ENCODE measurements around the gene RSPO1.

GRCh38 chr1:37651803-37652202, 17.1 kb upstream of the RSPO1 start:
- TF ChIP-seq, protein P1, sequence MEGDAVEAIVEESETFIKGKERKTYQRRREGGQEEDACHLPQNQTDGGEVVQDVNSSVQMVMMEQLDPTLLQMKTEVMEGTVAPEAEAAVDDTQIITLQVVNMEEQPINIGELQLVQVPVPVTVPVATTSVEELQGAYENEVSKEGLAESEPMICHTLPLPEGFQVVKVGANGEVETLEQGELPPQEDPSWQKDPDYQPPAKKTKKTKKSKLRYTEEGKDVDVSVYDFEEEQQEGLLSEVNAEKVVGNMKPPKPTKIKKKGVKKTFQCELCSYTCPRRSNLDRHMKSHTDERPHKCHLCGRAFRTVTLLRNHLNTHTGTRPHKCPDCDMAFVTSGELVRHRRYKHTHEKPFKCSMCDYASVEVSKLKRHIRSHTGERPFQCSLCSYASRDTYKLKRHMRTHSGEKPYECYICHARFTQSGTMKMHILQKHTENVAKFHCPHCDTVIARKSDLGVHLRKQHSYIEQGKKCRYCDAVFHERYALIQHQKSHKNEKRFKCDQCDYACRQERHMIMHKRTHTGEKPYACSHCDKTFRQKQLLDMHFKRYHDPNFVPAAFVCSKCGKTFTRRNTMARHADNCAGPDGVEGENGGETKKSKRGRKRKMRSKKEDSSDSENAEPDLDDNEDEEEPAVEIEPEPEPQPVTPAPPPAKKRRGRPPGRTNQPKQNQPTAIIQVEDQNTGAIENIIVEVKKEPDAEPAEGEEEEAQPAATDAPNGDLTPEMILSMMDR (IDR thresholded peaks at IDR 0.05; ENCODE audit: low read length), result no peak
- TF ChIP-seq EZH2 (IDR thresholded peaks at IDR 0.05; ENCODE audit: borderline replicate concordance, low read length), result no peak

Measured in OCI-LY1 (cell line).